Panc1 (cell line): ENCODE results near the gene HEG1. TPM values are rescaled to one million over a fixed set of nuclear protein-coding genes. Genes with fewer than 3 reads are reported as not detected.

ENCODE experiments used
- ATAC-seq: fragments of 200-7000 bp; cut with Tn5 transposase; 2 replicates; pipeline ENCODE4 v1.9.1; 2020; ENCODE audit warnings: mild to moderate bottlenecking, moderate library complexity
- BruUV-seq: library from RNA; stranded (reverse); fragments of 400-500 nt; replicated peaks from 2 replicates; lab custom pipeline; 2021; lab: Mats Ljungman, UMichigan
- CTCF ChIA-PET: fragments of 300-600 bp; sonication (Branson Sonifier 250); formaldehyde crosslinking; loops from one replicate; lab custom pipeline; 2022; ENCODE audit warnings: antibody characterized with exemption; lab: Charles Lee
- POLR2A ChIA-PET: fragments of 300-600 bp; sonication (Branson Sonifier 250); formaldehyde crosslinking; loops from one replicate; lab custom pipeline; 2022; ENCODE audit warnings: antibody characterized with exemption; lab: Charles Lee
- DNase-seq: peaks from one replicate; pipeline ENCODE4 v3.0.0-alpha.2; 2010; ENCODE audit warnings: low read depth, low spot score
- H3K27ac ChIP-seq: 2 replicates; pipeline ENCODE4 v1.5.1; 2011; ENCODE audit warnings: mild to moderate bottlenecking, low read length, inconsistent platforms
- H3K27me3 ChIP-seq: fragments of 200-500 bp; sonication (Bioruptor generic); 2 replicates; pipeline ENCODE4 v1.6.0; 2014; ENCODE audit warnings: low read length, inconsistent platforms; ENCODE audit not compliant: control insufficient read depth, insufficient read depth
- H3K36me3 ChIP-seq: fragments of 200-500 bp; sonication (Bioruptor generic); 2 replicates; pipeline ENCODE4 v1.5.1; 2014; ENCODE audit warnings: inconsistent platforms, mild to moderate bottlenecking, low read length, moderate library complexity; ENCODE audit not compliant: control insufficient read depth, insufficient read depth
- H3K4me1 ChIP-seq: 2 replicates; pipeline ENCODE4 v1.5.1; 2011; ENCODE audit warnings: inconsistent platforms, mild to moderate bottlenecking, low read length, moderate library complexity; ENCODE audit not compliant: control insufficient read depth, insufficient read depth
- H3K4me3 ChIP-seq, 2 experiments: 2 replicates each; pipeline ENCODE4 v1.5.1; 2011 to 2012; ENCODE audit warnings: low read depth in 2 of 2, low read length in 2 of 2, mild to moderate bottlenecking in 2 of 2, inconsistent platforms in 1 of 2, moderate library complexity in 1 of 2
- H3K9me3 ChIP-seq: fragments of 200-500 bp; sonication (Bioruptor generic); 2 replicates; pipeline ENCODE4 v1.5.1; 2014; ENCODE audit warnings: low read depth, mild to moderate bottlenecking, inconsistent platforms, low read length, moderate library complexity; ENCODE audit not compliant: control insufficient read depth, insufficient read depth
- CTCF ChIP-seq: fragments of 450-650 bp; IDR thresholded peaks from 2 replicates; pipeline ENCODE4 v1.5.1; 2017; ENCODE audit warnings: mild to moderate bottlenecking
- POLR2AphosphoS5 ChIP-seq: IDR thresholded peaks from 2 replicates; pipeline ENCODE4 v1.6.1; 2012; ENCODE audit warnings: mild to moderate bottlenecking, low read depth, low read length, moderate library complexity
- REST ChIP-seq, 2 experiments: IDR thresholded peaks; 2 replicates each; pipeline ENCODE4 v1.6.1; 2011 to 2012; ENCODE audit warnings: low read depth in 2 of 2, control low read depth in 1 of 2, low read length in 1 of 2, mild to moderate bottlenecking in 1 of 2, moderate library complexity in 1 of 2; ENCODE audit not compliant: insufficient read depth in 1 of 2
- SIN3A ChIP-seq: IDR thresholded peaks from 2 replicates; pipeline ENCODE4 v1.6.1; 2012; ENCODE audit warnings: low read depth, mild to moderate bottlenecking, low read length, moderate library complexity, borderline replicate concordance; ENCODE audit not compliant: insufficient read depth
- TCF7L2 ChIP-seq: IDR thresholded peaks from 2 replicates; pipeline ENCODE4 v1.6.1; 2011; ENCODE audit warnings: mild to moderate bottlenecking, low read depth, low read length, inconsistent platforms
- in situ Hi-C: cut with HindIII; loops from 2 replicates; pipeline ENCODE4 v1.10.0; 2016; ENCODE audit warnings: low sequenced_read_pairs, low pct_unique_long_range_greater_than_20kb
- intact Hi-C: fragments of 100-400 bp; cut with micrococcal nuclease; formaldehyde crosslinking; loops from one replicate; pipeline ENCODE4 v1.10.0; 2022; ENCODE audit not compliant: unreplicated experiment
- total RNA-seq: library from RNA; stranded (reverse); gene quantifications from one replicate; pipeline ENCODE4 v1.2.1, GENCODE V29; 2021; ENCODE audit not compliant: unreplicated experiment

Gene HEG1
- total RNA-seq, 1 experiment from 2014 or later, result 141 TPM

- no peak overlapping the region for H3K27ac ChIP-seq
- H3K36me3 ChIP-seq, result no peaks in the 10 kb centered on the region
- BruUV-seq, result no TSS peak
- POLR2A ChIA-PET, result interaction anchor here (0.5 to 0.7 kb wide), 2 partner anchors 28 to 119 kb away, joined by 3 to 4 read pairs; no protein-coding TSS in a partner anchor
- CTCF ChIA-PET, result no interaction called here
- no peak overlapping the region for H3K4me3 ChIP-seq
- TF ChIP-seq POLR2AphosphoS5 (no peak), REST (IDR thresholded peaks at IDR 0.05; ENCODE audit: insufficient read depth in 1 of 2, low read depth in 2 of 2, low read length in 1 of 2) (no peak), TCF7L2 (no peak), SIN3A (no peak), CTCF (no peak)
- H3K4me1 ChIP-seq, result 0 out of 2 replicates have a peak, but pooled peaks cover 3% of the 10 kb centered on the region
- ATAC-seq (no peak), DNase-seq (no peak)
- H3K9me3 ChIP-seq, result no peaks in the 10 kb centered on the region
- intact Hi-C loops (no loop called here), in situ Hi-C loops (no loop called here)
- H3K27me3 ChIP-seq, result no peaks in the 10 kb centered on the region
Observed at GRCh38 chr3:125078951-125079674, 23.3 kb upstream of the HEG1 start.

GRCh38 chr3:125077864-125078263 lies 22.1 kb upstream of the HEG1 start:
- Histone ChIP-seq H3K4me1 (0 out of 2 replicates have a peak, but pooled peaks cover 3% of the 10 kb centered on the region), H3K9me3 (no peaks in the 10 kb centered on the region), H3K4me3 (no peak overlapping the region), H3K36me3 (no peaks in the 10 kb centered on the region), H3K27ac (no peak overlapping the region), H3K27me3 (no peaks in the 10 kb centered on the region)
- intact Hi-C loops, result no loop called here
- ATAC-seq (no peak), DNase-seq (no peak)
- POLR2A ChIA-PET, result no interaction called here
- CTCF ChIA-PET, result no interaction called here
- TF ChIP-seq TCF7L2 (no peak), CTCF (no peak), POLR2AphosphoS5 (no peak)
- in situ Hi-C loops, result no loop called here
- BruUV-seq, result no TSS peak
